Right lobe of liver (tissue), 6 donors: ENCODE data around the gene USP40. TPM values are rescaled to one million over a fixed set of nuclear protein-coding genes. Genes with fewer than 3 reads are reported as not detected.

ENCODE experiments used
- ATAC-seq, 4 donors: fragments of 200-7000 bp; cut with Tn5 transposase; one replicate each; pipeline ENCODE4 v1.9.1; 2020; ENCODE audit warnings: mild to moderate bottlenecking in 4 of 4, moderate library complexity in 4 of 4
- DNase-seq, 3 donors: peaks; one replicate each; pipeline ENCODE4 v3.0.0-alpha.2; 2020
- H3K27ac ChIP-seq, 3 donors: fragments of 200-600 bp; one replicate each; pipeline ENCODE4 v1.8.0; 2022
- H3K27me3 ChIP-seq, 2 donors: fragments of 200-600 bp; one replicate each; pipeline ENCODE4 v1.8.0; 2022
- H3K36me3 ChIP-seq, 4 donors: fragments of 200-600 bp; sonication (generic) in 1 of 4; one replicate each; pipeline versions ENCODE4 v1.5.1 to v1.8.0; 2017 to 2022; ENCODE audit warnings: control low read depth in 1 of 4
- H3K4me1 ChIP-seq, 4 donors: fragments of 200-600 bp; sonication (generic) in 1 of 4; one replicate each; pipeline versions ENCODE4 v1.5.1 to v1.8.0; 2017 to 2022; ENCODE audit warnings: control low read depth in 1 of 4
- H3K4me3 ChIP-seq, 3 donors: fragments of 200-600 bp; one replicate each; pipeline ENCODE4 v1.8.0; 2022
- H3K9me3 ChIP-seq, 4 donors: fragments of 200-600 bp; sonication (generic) in 1 of 4; one replicate each; pipeline versions ENCODE4 v1.5.1 to v1.8.0; 2017 to 2022; ENCODE audit warnings: control low read depth in 1 of 4
- CTCF ChIP-seq, 4 donors: fragments of 200-600 bp in 3 of 4; fragments of 450-650 bp in 1 of 4; IDR thresholded peaks; one replicate each; pipeline versions ENCODE4 v1.5.1 to v1.8.0; 2016 to 2022; ENCODE audit warnings: antibody characterized with exemption in 4 of 4, mild to moderate bottlenecking in 2 of 4
- POLR2A ChIP-seq: fragments of 450-650 bp; IDR thresholded peaks from one replicate; pipeline ENCODE4 v1.6.1; 2017; ENCODE audit warnings: antibody characterized with exemption, mild to moderate bottlenecking
- WGBS: methylation state at CpG from one replicate; pipeline ENCODE4 v1.1.6; 2018; ENCODE audit warnings: low coverage, low lambda C conversion rate; ENCODE audit not compliant: insufficient coverage; ENCODE audit errors: missing lambda C conversion rate; 5-methylcytosine and 5-hydroxymethylcytosine counted together
- intact Hi-C, 2 donors: fragments of 100-400 bp; cut with DNase I; formaldehyde crosslinking; loops; one replicate each; pipeline versions ENCODE4 v1.11.2 to v1.14.1; 2022
- total RNA-seq, 6 experiments: library from RNA; depleted of rRNA in 2 of 6; stranded (reverse); fragments of >200 nt in 2 of 6; fragmentation: NEBNext Ultra II Directional in 3 of 6; extraction: Animal tissue kit (Norgen Biotek cat#: 25700) in 3 of 6; gene quantifications; one replicate each; pipeline versions ENCODE4 v1.1.0 to v1.2.4, GENCODE V29; 2016 to 2023
- donor health status: DM: no; HTN: yes; CAD: no.
- donor health status: DM: no; HTN: no; CAD: no.
- donor health status: DM: no; HTN: no; CAD: no.
- donor health status: DM: no; HTN: yes; CAD: no.
- donor health status: DM: no; HTN: yes; CAD: no.

USP40 gene
- total RNA-seq, 6 experiments from 2014 or later = 19.9 to 38.8 (median 27.0) TPM

DNA sequence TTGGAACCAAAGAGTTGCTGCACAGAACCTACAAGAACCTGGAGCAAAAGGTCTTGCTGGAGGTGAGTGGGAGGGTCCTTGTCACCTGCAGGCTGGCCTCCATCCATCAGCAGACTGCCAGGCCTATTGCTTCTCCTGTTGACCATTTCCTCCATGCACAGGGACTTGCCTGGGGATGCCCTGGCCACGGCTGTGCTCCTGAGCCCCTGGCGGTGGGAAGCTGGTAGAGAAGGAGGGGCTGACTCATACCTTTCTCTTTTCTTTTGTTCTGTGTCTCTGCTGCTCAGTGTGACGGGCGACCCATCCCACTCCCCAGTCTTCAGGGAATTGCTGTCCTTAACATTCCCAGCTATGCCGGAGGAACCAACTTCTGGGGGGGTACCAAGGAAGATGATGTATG, 109.6 kb downstream of the USP40 start:
- 71% methylated on average over 1 of the region's 5 CpGs for WGBS
- TF ChIP-seq POLR2A (no peak), CTCF (IDR thresholded peaks at IDR 0.05) (no peak)
- Histone ChIP-seq H3K9me3 (no peaks in the 10 kb centered on the region), H3K27ac (no peak overlapping the region), H3K4me1 (no peaks in the 10 kb centered on the region), H3K4me3 (no peak overlapping the region), H3K36me3 (peaks cover 0 to 28% (median 14%) of the 10 kb centered on the region in 4 donors), H3K27me3 (no peaks in the 10 kb centered on the region)
- intact Hi-C loops = no loop called here
- ATAC-seq = no peak
- peak in 1 of 3 donors; percentile 38 for DNase-seq

DNA sequence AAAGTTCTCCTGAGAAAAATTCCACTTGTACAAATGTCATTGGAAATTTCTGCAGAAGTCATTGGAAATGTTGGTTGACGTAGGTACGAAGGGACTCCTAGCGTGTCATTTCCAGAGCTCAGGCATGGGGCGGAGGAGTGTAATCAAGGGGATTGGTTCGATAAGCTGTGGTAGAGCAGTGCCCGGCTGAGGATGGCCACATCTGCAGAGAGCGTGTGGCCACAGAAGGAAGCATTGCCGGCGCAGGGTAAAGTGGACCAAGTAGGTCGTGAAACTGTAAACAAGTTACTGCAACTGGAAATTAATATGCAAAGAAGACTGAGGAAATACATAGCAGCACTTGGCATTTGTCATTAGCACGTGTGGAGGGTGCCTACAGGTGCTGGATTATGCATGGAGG, 110.5 kb downstream of the USP40 start:
- Histone ChIP-seq H3K27me3 (no peaks in the 10 kb centered on the region), H3K27ac (no peak overlapping the region), H3K4me3 (no peak overlapping the region), H3K36me3 (peaks cover 0 to 26% (median 13%) of the 10 kb centered on the region in 4 donors), H3K4me1 (no peaks in the 10 kb centered on the region), H3K9me3 (no peaks in the 10 kb centered on the region)
- TF ChIP-seq POLR2A = no peak
- TF ChIP-seq CTCF (IDR thresholded peaks at IDR 0.05) = no peak
- ATAC-seq = no peak
- 95% methylated on average over 11 of the region's 11 CpGs for WGBS
- intact Hi-C loops = no loop called here
- DNase-seq = peak in 2 of 3 donors; percentile 9 to 15

GRCh38 chr2:233455491-233455890, 111.1 kb downstream of the USP40 start:
- Histone ChIP-seq H3K27ac (no peak overlapping the region), H3K36me3 (peaks cover 0 to 26% (median 13%) of the 10 kb centered on the region in 4 donors), H3K9me3 (no peaks in the 10 kb centered on the region), H3K4me1 (no peaks in the 10 kb centered on the region), H3K4me3 (no peak overlapping the region), H3K27me3 (no peaks in the 10 kb centered on the region)
- no peak for ATAC-seq
- DNase-seq = peak in 2 of 3 donors; percentile 7 to 20
- TF ChIP-seq CTCF (IDR thresholded peaks at IDR 0.05) (no peak), POLR2A (no peak)
- WGBS = 95% methylated on average over 3 of the region's 7 CpGs
- intact Hi-C loops = no loop called here

DNA sequence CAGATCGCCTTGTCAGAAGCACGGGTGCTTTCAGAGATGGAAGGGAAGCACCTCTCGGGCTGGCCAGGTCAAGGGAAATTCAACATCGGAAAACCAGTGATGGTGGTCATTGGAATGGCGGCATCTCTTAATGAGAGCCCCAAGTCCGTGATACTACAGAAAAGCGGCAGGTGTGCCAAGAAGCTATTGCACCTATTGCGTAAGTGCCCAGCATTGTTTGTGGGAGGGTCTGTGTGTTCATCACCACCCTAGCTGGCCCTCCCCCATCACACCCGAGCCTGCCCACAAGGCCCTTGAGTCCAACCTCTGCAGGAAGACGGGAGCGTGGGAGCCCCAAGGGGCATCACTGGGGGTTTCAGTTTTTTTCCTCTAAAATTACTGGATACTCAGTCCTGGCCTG, 111.6 kb downstream of the USP40 start:
- Histone ChIP-seq H3K36me3 (peaks cover 0 to 26% (median 13%) of the 10 kb centered on the region in 4 donors), H3K27me3 (no peaks in the 10 kb centered on the region), H3K27ac (no peak overlapping the region), H3K4me1 (no peaks in the 10 kb centered on the region), H3K9me3 (no peaks in the 10 kb centered on the region), H3K4me3 (no peak overlapping the region)
- intact Hi-C loops = no loop called here
- TF ChIP-seq CTCF (IDR thresholded peaks at IDR 0.05) (no peak), POLR2A (no peak)
- DNase-seq (peak in 1 of 3 donors; percentile 20), ATAC-seq (no peak)
- WGBS = 86% methylated on average over 9 of the region's 11 CpGs

DNA sequence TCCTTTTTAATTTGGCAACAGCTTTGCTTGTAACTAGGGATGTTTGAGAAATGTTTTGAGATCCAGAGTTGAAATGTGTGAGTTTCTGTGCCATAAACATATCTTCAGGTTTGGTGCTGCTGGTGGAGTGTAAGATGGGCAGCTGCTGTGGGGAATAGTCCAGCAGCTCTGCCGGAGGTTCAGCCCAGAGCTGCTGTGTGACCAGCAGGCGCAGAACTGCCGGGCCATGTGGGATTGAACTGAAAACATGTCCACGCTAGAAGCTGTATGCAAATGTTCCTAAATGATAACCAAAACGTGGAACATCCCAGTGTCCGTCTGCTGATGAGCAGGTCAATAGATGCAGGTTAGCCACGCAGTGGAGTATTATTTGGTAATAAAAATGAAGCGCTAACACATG, 112.7 kb downstream of the USP40 start:
- Histone ChIP-seq H3K36me3 (peaks cover 0 to 29% (median 16%) of the 10 kb centered on the region in 4 donors), H3K9me3 (no peaks in the 10 kb centered on the region), H3K4me3 (no peak overlapping the region), H3K4me1 (no peaks in the 10 kb centered on the region), H3K27me3 (no peaks in the 10 kb centered on the region), H3K27ac (no peak overlapping the region)
- intact Hi-C loops = no loop called here
- peak in 2 of 3 donors; percentile 7 to 20 for DNase-seq
- WGBS = 100% methylated on average over 3 of the region's 8 CpGs
- ATAC-seq = no peak
- TF ChIP-seq CTCF (IDR thresholded peaks at IDR 0.05) = no peak
- TF ChIP-seq POLR2A = no peak
